Activated naive CD8-positive, alpha-beta T cell treated with anti-CD3 and anti-CD28 coated beads, Interleukin-2, amount 10 ng/mL, durations not matched to agents 7 days and 5 days (primary cell): ENCODE measurements around the gene PSMA8. TPM values are rescaled to one million over a fixed set of nuclear protein-coding genes. Genes with fewer than 3 reads are reported as not detected.

Source experiments
- ATAC-seq: fragments of 150-1000 bp; cut with Tn5 transposase; one replicate; pipeline ENCODE4 v1.10.0; 2021; ENCODE audit warnings: low read depth, moderate library complexity
- POLR2A ChIA-PET: fragments of 350-600 bp; sonication (Branson Sonifier 250); formaldehyde crosslinking; loops from one replicate; lab custom pipeline; 2021; ENCODE audit warnings: antibody characterized with exemption; lab: Charles Lee
- DNase-seq: peaks from one replicate; pipeline ENCODE4 v3.0.0; 2021
- H3K27ac Mint-ChIP-seq: one replicate; pipeline ENCODE4 v1.8.0; 2022; ENCODE audit warnings: mild to moderate bottlenecking, mixed read lengths
- H3K27me3 Mint-ChIP-seq: one replicate; pipeline ENCODE4 v1.8.0; 2022; ENCODE audit warnings: mild to moderate bottlenecking, moderate library complexity, mixed read lengths
- H3K36me3 Mint-ChIP-seq: one replicate; pipeline ENCODE4 v1.8.0; 2021; ENCODE audit warnings: mild to moderate bottlenecking, mixed read lengths
- H3K4me1 Mint-ChIP-seq: one replicate; pipeline ENCODE4 v1.8.0; 2021; ENCODE audit warnings: mixed read lengths
- H3K4me3 Mint-ChIP-seq: one replicate; pipeline ENCODE4 v1.8.0; 2022; ENCODE audit warnings: mild to moderate bottlenecking, moderate library complexity, mixed read lengths
- H3K9me3 Mint-ChIP-seq: one replicate; pipeline ENCODE4 v1.8.0; 2021; ENCODE audit warnings: mixed read lengths
- total RNA-seq, 2 experiments: library from RNA; stranded (reverse); gene quantifications; one replicate each; pipeline ENCODE4 v1.2.3, GENCODE V29; 2021

Gene PSMA8
- 1 to 10 TPM; 1.3 to 1.4 TPM for total RNA-seq

- ATAC-seq (peak; percentile 84), DNase-seq (peak; percentile 64)
- H3K27me3 Mint-ChIP-seq: no peaks in the 10 kb centered on the region
- no peaks in the 10 kb centered on the region for H3K9me3 Mint-ChIP-seq
- H3K4me3 Mint-ChIP-seq: peak within 1 kb of the TSS; percentile 78
- peak within 1 kb of the TSS; percentile 84 for H3K27ac Mint-ChIP-seq
- H3K4me1 Mint-ChIP-seq: peaks cover 4% of the 10 kb centered on the region
- no peaks in the 10 kb centered on the region for H3K36me3 Mint-ChIP-seq
- POLR2A ChIA-PET: interaction anchor here (0.8 to 1.0 kb wide), 2 partner anchors 43 to 93 kb away, joined by 3 read pairs; partner anchors contain the start of genes SS18 and TAF4B
Observed at GRCh38 chr18:26133652-26134051, at the start of gene PSMA8. Gene PSMA8 (plus strand): TSS chr18:26133869. CDS start chr18:26133966, 97 bp downstream.

- peaks cover 25% of the 10 kb centered on the region for H3K4me1 Mint-ChIP-seq
Observed at GRCh38 chr18:26085056-26085455, 48.6 kb upstream of the PSMA8 start.

GRCh38 chr18:26086959-26087358 is 46.7 kb upstream of the PSMA8 start:
- POLR2A ChIA-PET: no interaction called here
- Mint-ChIP-seq H3K4me3 (no peak overlapping the region), H3K4me1 (peaks cover 24% of the 10 kb centered on the region)

More at GRCh38 chr18:26085056-26085455, 48.6 kb upstream of the PSMA8 start:
- no peak overlapping the region for H3K4me3 Mint-ChIP-seq
- peaks cover 38% of the 10 kb centered on the region for H3K36me3 Mint-ChIP-seq
- no peaks in the 10 kb centered on the region for H3K27me3 Mint-ChIP-seq
- H3K9me3 Mint-ChIP-seq: no peaks in the 10 kb centered on the region
- POLR2A ChIA-PET: no interaction called here
- ATAC-seq (no peak), DNase-seq (no peak)
- no peak overlapping the region for H3K27ac Mint-ChIP-seq

GRCh38 chr18:26088487-26088886 is 45.2 kb upstream of the PSMA8 start:
- POLR2A ChIA-PET: no interaction called here
- ATAC-seq (no peak), DNase-seq (no peak)
- Mint-ChIP-seq H3K27ac (no peak overlapping the region), H3K27me3 (no peaks in the 10 kb centered on the region), H3K4me1 (peaks cover 24% of the 10 kb centered on the region), H3K4me3 (peak overlapping the region; percentile 98), H3K9me3 (no peaks in the 10 kb centered on the region), H3K36me3 (peaks cover 19% of the 10 kb centered on the region)

More at GRCh38 chr18:26086959-26087358, 46.7 kb upstream of the PSMA8 start:
- no peak for ATAC-seq
- H3K36me3 Mint-ChIP-seq: peaks cover 26% of the 10 kb centered on the region
- no peaks in the 10 kb centered on the region for H3K9me3 Mint-ChIP-seq
- no peak for DNase-seq
- H3K27ac Mint-ChIP-seq: no peak overlapping the region
- H3K27me3 Mint-ChIP-seq: no peaks in the 10 kb centered on the region

GRCh38 chr18:26089293-26090129 is 44.2 kb upstream of the PSMA8 start:
- Mint-ChIP-seq H3K27me3 (no peaks in the 10 kb centered on the region), H3K9me3 (no peaks in the 10 kb centered on the region), H3K36me3 (peaks cover 14% of the 10 kb centered on the region), H3K4me3 (peak overlapping the region; percentile 98), H3K27ac (peak overlapping the region; percentile 98), H3K4me1 (peaks cover 24% of the 10 kb centered on the region)
- POLR2A ChIA-PET: no interaction called here
- ATAC-seq: no peak
- DNase-seq: no peak

GRCh38 chr18:26090130-26091046 is 43.3 kb upstream of the PSMA8 start, which contains the start of gene SS18:
Gene SS18 (minus strand): TSS chr18:26090613. CDS start chr18:26090569, 44 bp downstream.
- peaks cover 24% of the 10 kb centered on the region for H3K4me1 Mint-ChIP-seq
- POLR2A ChIA-PET: interaction anchor here (1.0 to 1.5 kb wide), 2 partner anchors 43 to 136 kb away, joined by 3 read pairs; partner anchors contain the start of gene PSMA8
- peaks cover 9% of the 10 kb centered on the region for H3K36me3 Mint-ChIP-seq
- no peaks in the 10 kb centered on the region for H3K9me3 Mint-ChIP-seq
- H3K27me3 Mint-ChIP-seq: no peaks in the 10 kb centered on the region
- peak within 1 kb of the TSS; percentile 98 for H3K4me3 Mint-ChIP-seq
- H3K27ac Mint-ChIP-seq: peak within 1 kb of the TSS; percentile 98
- DNase-seq (peak; percentile 90), ATAC-seq (peak; percentile 85)

GRCh38 chr18:26091047-26091630 is 42.5 kb upstream of the PSMA8 start:
- DNase-seq (no peak), ATAC-seq (peak; percentile 57)
- Mint-ChIP-seq H3K4me3 (peak overlapping the region; percentile 98), H3K27me3 (no peaks in the 10 kb centered on the region), H3K36me3 (peaks cover 7% of the 10 kb centered on the region), H3K4me1 (peaks cover 23% of the 10 kb centered on the region), H3K27ac (peak overlapping the region; percentile 98), H3K9me3 (no peaks in the 10 kb centered on the region)
- POLR2A ChIA-PET: interaction anchor here (1.0 to 1.5 kb wide), 2 partner anchors 42 to 136 kb away, joined by 3 read pairs; partner anchors contain the start of gene PSMA8

- Mint-ChIP-seq H3K9me3 (peaks cover 4% of the 10 kb centered on the region), H3K4me1 (peaks cover 1% of the 10 kb centered on the region), H3K27me3 (no peaks in the 10 kb centered on the region), H3K36me3 (peaks cover 4% of the 10 kb centered on the region), H3K27ac (no peak overlapping the region), H3K4me3 (no peak overlapping the region)
- POLR2A ChIA-PET: no interaction called here
- ATAC-seq (no peak), DNase-seq (no peak)
Observed at GRCh38 chr18:26096852-26097251, 36.8 kb upstream of the PSMA8 start.

- Mint-ChIP-seq H3K36me3 (peaks cover 4% of the 10 kb centered on the region), H3K27ac (no peak overlapping the region), H3K9me3 (peaks cover 4% of the 10 kb centered on the region), H3K4me1 (peaks cover 1% of the 10 kb centered on the region), H3K27me3 (no peaks in the 10 kb centered on the region), H3K4me3 (no peak overlapping the region)
- DNase-seq (no peak), ATAC-seq (no peak)
- POLR2A ChIA-PET: no interaction called here
Observed at GRCh38 chr18:26097563-26097962, 36.1 kb upstream of the PSMA8 start.

- Mint-ChIP-seq H3K4me1 (no peaks in the 10 kb centered on the region), H3K27ac (no peak overlapping the region), H3K9me3 (no peaks in the 10 kb centered on the region), H3K36me3 (peaks cover 3% of the 10 kb centered on the region), H3K4me3 (no peak overlapping the region), H3K27me3 (no peaks in the 10 kb centered on the region)
- POLR2A ChIA-PET: no interaction called here
- ATAC-seq (no peak), DNase-seq (peak; percentile 39)
Observed at GRCh38 chr18:26103579-26103978, 30.1 kb upstream of the PSMA8 start.

- DNase-seq (no peak), ATAC-seq (no peak)
- Mint-ChIP-seq H3K27ac (no peak overlapping the region), H3K36me3 (peaks cover 1% of the 10 kb centered on the region), H3K9me3 (peaks cover 1% of the 10 kb centered on the region), H3K4me3 (no peak overlapping the region), H3K27me3 (no peaks in the 10 kb centered on the region), H3K4me1 (no peaks in the 10 kb centered on the region)
- POLR2A ChIA-PET: no interaction called here
Observed at GRCh38 chr18:26104035-26104434, 29.6 kb upstream of the PSMA8 start.

GRCh38 chr18:26119246-26119645 is 14.4 kb upstream of the PSMA8 start:
- POLR2A ChIA-PET: no interaction called here
- Mint-ChIP-seq H3K4me3 (no peak overlapping the region), H3K4me1 (no peaks in the 10 kb centered on the region), H3K27me3 (peaks cover 3% of the 10 kb centered on the region), H3K9me3 (peaks cover 18% of the 10 kb centered on the region), H3K27ac (no peak overlapping the region), H3K36me3 (no peaks in the 10 kb centered on the region)
- ATAC-seq (no peak), DNase-seq (no peak)

- Mint-ChIP-seq H3K36me3 (no peaks in the 10 kb centered on the region), H3K4me3 (no peak overlapping the region), H3K4me1 (peaks cover 1% of the 10 kb centered on the region), H3K9me3 (peaks cover 15% of the 10 kb centered on the region), H3K27me3 (peaks cover 3% of the 10 kb centered on the region), H3K27ac (no peak overlapping the region)
- no peak for ATAC-seq
- POLR2A ChIA-PET: no interaction called here
- DNase-seq: no peak
Observed at GRCh38 chr18:26121476-26121875, 12.2 kb upstream of the PSMA8 start.
